ENCODE data around the gene OIT3. TPM values are rescaled to one million over a fixed set of nuclear protein-coding genes. Genes with fewer than 3 reads are reported as not detected.

OIT3 gene
- total RNA-seq, 1 donor from 2014 or later = 0.09 TPM

- peaks cover 11% of the 10 kb centered on the region for H3K9me3 Mint-ChIP-seq
- DNase-seq (ENCODE audit: low read depth, low spot score) = no peak
- TF ChIP-seq CTCF (conservative IDR thresholded peaks at IDR 0.05) = no peak
- H3K36me3 Mint-ChIP-seq (ENCODE audit: low read depth) = peaks cover 15% of the 10 kb centered on the region
- H3K4me3 Mint-ChIP-seq = no peak overlapping the region
- H3K27me3 Mint-ChIP-seq (ENCODE audit: low read depth) = no peaks in the 10 kb centered on the region
- H3K4me1 Mint-ChIP-seq = no peaks in the 10 kb centered on the region
- no peak overlapping the region for H3K27ac Mint-ChIP-seq (ENCODE audit: unreplicated experiment)
These were observed 41.0 kb upstream of the OIT3 start for GRCh38 chr10:72852508-72852907.

GRCh38 chr10:72855129-72855528 lies 38.4 kb upstream of the OIT3 start:
- peaks cover 8% of the 10 kb centered on the region for H3K36me3 Mint-ChIP-seq (ENCODE audit: low read depth)
- H3K4me3 Mint-ChIP-seq = no peak overlapping the region
- TF ChIP-seq CTCF (conservative IDR thresholded peaks at IDR 0.05) = no peak
- H3K27me3 Mint-ChIP-seq (ENCODE audit: low read depth) = no peaks in the 10 kb centered on the region
- H3K9me3 Mint-ChIP-seq = peaks cover 11% of the 10 kb centered on the region
- H3K4me1 Mint-ChIP-seq = no peaks in the 10 kb centered on the region
- no peak overlapping the region for H3K27ac Mint-ChIP-seq (ENCODE audit: unreplicated experiment)
- DNase-seq (ENCODE audit: low read depth, low spot score) = no peak

- TF ChIP-seq CTCF (conservative IDR thresholded peaks at IDR 0.05) = no peak
- Mint-ChIP-seq H3K9me3 (peaks cover 11% of the 10 kb centered on the region), H3K4me3 (no peak overlapping the region), H3K27me3 (ENCODE audit: low read depth) (no peaks in the 10 kb centered on the region), H3K36me3 (ENCODE audit: low read depth) (peaks cover 7% of the 10 kb centered on the region), H3K27ac (ENCODE audit: unreplicated experiment) (no peak overlapping the region), H3K4me1 (no peaks in the 10 kb centered on the region)
- DNase-seq (ENCODE audit: low read depth, low spot score) = no peak
These were observed 37.7 kb upstream of the OIT3 start for GRCh38 chr10:72855790-72856189.

GRCh38 chr10:72858067-72858466 lies 35.5 kb upstream of the OIT3 start:
- TF ChIP-seq CTCF (conservative IDR thresholded peaks at IDR 0.05) = no peak
- peaks cover 2% of the 10 kb centered on the region for H3K36me3 Mint-ChIP-seq (ENCODE audit: low read depth)
- no peaks in the 10 kb centered on the region for H3K27me3 Mint-ChIP-seq (ENCODE audit: low read depth)
- peaks cover 1% of the 10 kb centered on the region for H3K9me3 Mint-ChIP-seq
- H3K27ac Mint-ChIP-seq (ENCODE audit: unreplicated experiment) = no peak overlapping the region
- DNase-seq (ENCODE audit: low read depth, low spot score) = no peak
- no peaks in the 10 kb centered on the region for H3K4me1 Mint-ChIP-seq
- H3K4me3 Mint-ChIP-seq = no peak overlapping the region

GRCh38 chr10:72862957-72863356 lies 30.6 kb upstream of the OIT3 start:
- no peak for TF ChIP-seq CTCF (conservative IDR thresholded peaks at IDR 0.05)
- Mint-ChIP-seq H3K27me3 (ENCODE audit: low read depth) (no peaks in the 10 kb centered on the region), H3K27ac (ENCODE audit: unreplicated experiment) (no peak overlapping the region), H3K4me1 (no peaks in the 10 kb centered on the region), H3K36me3 (ENCODE audit: low read depth) (peaks cover 3% of the 10 kb centered on the region), H3K4me3 (no peak overlapping the region), H3K9me3 (no peaks in the 10 kb centered on the region)
- no peak for DNase-seq (ENCODE audit: low read depth, low spot score)

Data from neural crest cell (in vitro differentiated cells).